ENCODE data around the gene DEPP1. TPM values are rescaled to one million over a fixed set of nuclear protein-coding genes. Genes with fewer than 3 reads are reported as not detected.

The DEPP1 gene
- total RNA-seq, 1 donor from 2014 or later: 0.26 TPM

DNA sequence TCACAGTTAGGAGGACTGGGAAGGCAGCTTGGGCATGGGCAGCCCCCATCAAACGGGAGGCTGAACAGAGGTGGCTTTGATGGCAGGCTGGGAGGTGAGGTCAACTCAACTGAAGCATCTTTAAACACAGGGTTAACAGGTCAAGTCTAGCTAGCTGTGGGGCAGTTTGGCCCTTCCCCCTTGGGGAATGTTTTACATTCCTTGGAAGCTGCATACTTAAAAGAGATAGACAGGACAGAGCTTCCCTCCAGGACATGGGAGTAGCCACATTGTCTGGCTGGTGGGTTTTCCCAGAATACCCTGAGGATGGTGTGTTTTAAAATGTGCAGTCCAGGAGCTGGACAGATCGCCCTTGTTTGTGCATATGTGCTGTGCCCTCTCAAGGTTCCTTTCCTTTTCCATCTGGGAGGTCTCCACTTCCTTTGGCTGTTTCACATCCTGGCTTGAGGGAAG is 25.8 kb downstream of the DEPP1 start:
- no peaks in the 10 kb centered on the region for H3K27me3 ChIP-seq (ENCODE audit: control insufficient read depth, insufficient read depth, low read length)
- no peaks in the 10 kb centered on the region for H3K36me3 ChIP-seq (ENCODE audit: control insufficient read depth, insufficient read depth, low read length)
- TF ChIP-seq, protein P1, sequence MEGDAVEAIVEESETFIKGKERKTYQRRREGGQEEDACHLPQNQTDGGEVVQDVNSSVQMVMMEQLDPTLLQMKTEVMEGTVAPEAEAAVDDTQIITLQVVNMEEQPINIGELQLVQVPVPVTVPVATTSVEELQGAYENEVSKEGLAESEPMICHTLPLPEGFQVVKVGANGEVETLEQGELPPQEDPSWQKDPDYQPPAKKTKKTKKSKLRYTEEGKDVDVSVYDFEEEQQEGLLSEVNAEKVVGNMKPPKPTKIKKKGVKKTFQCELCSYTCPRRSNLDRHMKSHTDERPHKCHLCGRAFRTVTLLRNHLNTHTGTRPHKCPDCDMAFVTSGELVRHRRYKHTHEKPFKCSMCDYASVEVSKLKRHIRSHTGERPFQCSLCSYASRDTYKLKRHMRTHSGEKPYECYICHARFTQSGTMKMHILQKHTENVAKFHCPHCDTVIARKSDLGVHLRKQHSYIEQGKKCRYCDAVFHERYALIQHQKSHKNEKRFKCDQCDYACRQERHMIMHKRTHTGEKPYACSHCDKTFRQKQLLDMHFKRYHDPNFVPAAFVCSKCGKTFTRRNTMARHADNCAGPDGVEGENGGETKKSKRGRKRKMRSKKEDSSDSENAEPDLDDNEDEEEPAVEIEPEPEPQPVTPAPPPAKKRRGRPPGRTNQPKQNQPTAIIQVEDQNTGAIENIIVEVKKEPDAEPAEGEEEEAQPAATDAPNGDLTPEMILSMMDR (IDR thresholded peaks at IDR 0.05; ENCODE audit: insufficient read depth, low read length, severe bottlenecking): no peak
- FAIRE-seq: no peak
- DNase-seq (ENCODE audit: low read depth): no peak
- H3K4me3 ChIP-seq (ENCODE audit: low read depth, low read length): no peak overlapping the region

DNA sequence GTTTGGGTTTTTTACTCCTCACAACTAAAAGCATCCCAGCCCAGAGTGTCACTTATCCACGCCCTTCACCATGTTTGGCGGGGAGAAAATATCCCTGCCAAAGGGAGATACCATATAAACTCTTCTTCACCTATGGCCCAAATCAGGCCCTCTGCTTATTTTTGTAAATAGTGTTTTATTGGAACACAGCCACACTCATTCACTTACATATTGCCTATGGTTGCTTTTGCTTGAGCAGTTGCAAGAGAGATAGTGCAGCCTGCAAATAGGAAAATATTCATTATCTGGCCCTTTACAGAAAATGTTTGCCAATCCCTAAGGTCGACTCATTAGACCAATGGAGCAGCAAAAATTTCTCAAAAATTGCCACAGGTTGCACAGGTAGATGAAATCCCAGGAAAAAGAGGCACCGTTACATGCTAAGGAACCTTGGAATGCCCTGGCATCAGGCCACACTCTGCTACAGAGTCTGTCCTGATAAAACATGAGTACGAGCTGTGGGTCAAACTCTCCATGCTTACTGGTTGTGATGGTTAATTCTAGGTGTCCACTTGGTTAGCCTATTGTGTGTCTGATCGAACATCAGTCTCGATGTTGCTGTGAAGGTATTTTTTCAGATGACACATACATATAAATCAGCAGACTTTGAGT is 26.9 kb downstream of the DEPP1 start:
- H3K36me3 ChIP-seq (ENCODE audit: control insufficient read depth, insufficient read depth, low read length): no peaks in the 10 kb centered on the region
- TF ChIP-seq, protein P1 (IDR thresholded peaks at IDR 0.05; ENCODE audit: insufficient read depth, low read length, severe bottlenecking): no peak
- no peak for DNase-seq (ENCODE audit: low read depth)
- no peak for FAIRE-seq
- H3K4me3 ChIP-seq (ENCODE audit: low read depth, low read length): no peak overlapping the region
- H3K27me3 ChIP-seq (ENCODE audit: control insufficient read depth, insufficient read depth, low read length): no peaks in the 10 kb centered on the region

DNA sequence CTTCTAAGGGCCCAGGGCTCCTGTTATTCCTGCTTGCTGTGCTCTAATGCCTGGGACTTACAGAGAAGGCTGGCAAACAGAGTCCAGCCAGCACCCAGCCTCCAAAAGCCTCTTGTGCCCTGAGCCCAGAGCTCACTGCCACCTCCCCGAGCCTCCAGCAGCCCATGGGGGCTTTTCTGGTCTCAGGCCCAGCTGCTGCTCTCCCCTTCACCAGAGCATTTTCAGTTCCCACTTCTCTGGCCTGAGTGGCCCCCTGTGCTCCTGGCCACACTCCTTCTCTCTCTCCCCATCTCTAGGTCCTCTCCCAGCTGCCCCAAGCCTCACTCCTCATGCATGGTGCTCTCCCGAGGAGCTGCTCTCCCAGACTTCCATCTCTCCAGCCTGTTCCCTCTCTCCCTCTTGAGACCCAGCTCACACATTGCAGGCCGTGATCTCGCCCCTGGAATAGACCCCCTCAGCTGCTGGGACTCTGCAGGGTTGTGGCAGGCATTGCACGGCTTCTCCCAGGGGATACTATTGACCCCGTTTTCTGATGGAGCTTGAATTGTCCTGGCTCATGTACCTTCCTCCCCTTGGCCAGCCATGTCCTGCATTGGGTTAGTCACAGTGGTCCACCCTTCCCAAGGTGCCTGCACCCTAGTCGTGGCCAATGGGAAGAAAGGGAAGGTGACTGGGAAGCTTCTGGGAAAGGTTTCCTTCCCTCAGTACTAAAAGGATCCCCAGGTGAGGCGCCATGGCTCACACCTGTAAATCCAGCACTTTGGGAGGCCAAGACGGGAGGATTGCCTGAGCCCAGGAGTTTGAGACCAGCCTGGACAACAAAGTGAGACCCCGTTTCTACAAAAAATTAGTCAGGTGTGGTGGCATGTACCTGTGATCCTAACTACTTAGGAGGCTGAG is 28.0 kb downstream of the DEPP1 start:
- H3K36me3 ChIP-seq (ENCODE audit: control insufficient read depth, insufficient read depth, low read length): no peaks in the 10 kb centered on the region
- DNase-seq (ENCODE audit: low read depth): no peak
- FAIRE-seq: no peak
- no peak overlapping the region for H3K4me3 ChIP-seq (ENCODE audit: low read depth, low read length)
- TF ChIP-seq, protein P1 (IDR thresholded peaks at IDR 0.05; ENCODE audit: insufficient read depth, low read length, severe bottlenecking): no peak
- no peaks in the 10 kb centered on the region for H3K27me3 ChIP-seq (ENCODE audit: control insufficient read depth, insufficient read depth, low read length)

DNA sequence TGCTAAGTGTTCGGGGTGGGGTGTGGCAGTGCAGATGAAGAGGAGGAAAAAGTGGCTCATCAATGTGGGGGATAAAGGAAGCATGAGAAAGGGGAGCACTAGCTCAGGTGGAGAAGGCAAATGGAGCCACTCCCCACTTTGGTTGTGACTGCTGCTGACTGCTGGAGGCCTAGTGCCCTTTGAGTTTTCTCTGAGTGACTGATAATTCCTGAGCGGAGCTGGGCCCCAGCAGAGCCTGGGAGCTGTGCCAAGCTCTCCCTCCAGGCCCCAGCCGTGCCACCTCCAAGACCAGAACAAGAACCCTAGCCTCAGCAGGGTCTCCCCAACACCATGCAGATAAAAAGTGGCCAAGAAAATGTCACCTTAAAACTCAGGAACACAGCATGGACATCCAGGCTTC is 28.7 kb downstream of the DEPP1 start:
- Histone ChIP-seq H3K4me3 (ENCODE audit: low read depth, low read length) (no peak overlapping the region), H3K36me3 (ENCODE audit: control insufficient read depth, insufficient read depth, low read length) (no peaks in the 10 kb centered on the region), H3K27me3 (ENCODE audit: control insufficient read depth, insufficient read depth, low read length) (no peaks in the 10 kb centered on the region)
- TF ChIP-seq, protein P1 (IDR thresholded peaks at IDR 0.05; ENCODE audit: insufficient read depth, low read length, severe bottlenecking): no peak
- FAIRE-seq (no peak), DNase-seq (ENCODE audit: low read depth) (no peak)

DNA sequence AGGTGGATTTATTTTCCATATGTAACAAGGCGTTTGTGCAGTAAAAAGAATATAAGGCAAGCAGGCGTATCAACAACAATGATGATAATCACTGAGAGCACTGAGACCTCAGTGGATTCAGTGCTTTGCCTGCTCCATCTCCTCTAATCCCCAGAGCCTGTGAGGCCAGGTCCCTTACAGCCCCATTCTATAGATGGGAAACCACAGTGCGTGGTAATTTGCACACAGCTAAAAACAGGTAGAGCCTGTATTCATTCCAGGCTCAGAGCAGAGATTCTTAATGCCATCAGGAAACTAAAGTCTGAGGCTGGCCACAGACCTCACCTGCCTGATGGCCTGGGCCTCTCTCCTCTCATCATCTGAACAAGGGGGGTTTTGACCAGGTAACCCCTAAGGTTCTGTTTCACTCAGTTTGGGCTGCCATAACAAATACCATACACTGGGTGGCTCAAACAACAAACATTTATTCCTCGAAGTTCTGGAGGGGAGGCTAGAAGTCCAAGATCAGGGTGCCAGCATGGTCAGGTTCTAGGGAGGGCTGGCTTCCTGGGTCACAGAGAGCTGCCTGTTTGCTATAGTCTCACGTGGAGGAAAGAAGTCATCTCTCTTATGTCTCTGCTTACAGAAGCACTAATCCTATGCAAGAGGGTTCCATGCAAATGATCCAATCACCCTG is 29.3 kb downstream of the DEPP1 start:
- DNase-seq (ENCODE audit: low read depth) (no peak), FAIRE-seq (no peak)
- Histone ChIP-seq H3K36me3 (ENCODE audit: control insufficient read depth, insufficient read depth, low read length) (no peaks in the 10 kb centered on the region), H3K4me3 (ENCODE audit: low read depth, low read length) (no peak overlapping the region), H3K27me3 (ENCODE audit: control insufficient read depth, insufficient read depth, low read length) (no peaks in the 10 kb centered on the region)
- TF ChIP-seq, protein P1 (IDR thresholded peaks at IDR 0.05; ENCODE audit: insufficient read depth, low read length, severe bottlenecking): no peak
